COLO829 (cell line): ENCODE results near the gene MN1.

Experiments
- DNase-seq: peaks from one replicate; pipeline ENCODE4 v3.0.0; 2012; ENCODE audit warnings: low spot score

MN1 gene

DNA sequence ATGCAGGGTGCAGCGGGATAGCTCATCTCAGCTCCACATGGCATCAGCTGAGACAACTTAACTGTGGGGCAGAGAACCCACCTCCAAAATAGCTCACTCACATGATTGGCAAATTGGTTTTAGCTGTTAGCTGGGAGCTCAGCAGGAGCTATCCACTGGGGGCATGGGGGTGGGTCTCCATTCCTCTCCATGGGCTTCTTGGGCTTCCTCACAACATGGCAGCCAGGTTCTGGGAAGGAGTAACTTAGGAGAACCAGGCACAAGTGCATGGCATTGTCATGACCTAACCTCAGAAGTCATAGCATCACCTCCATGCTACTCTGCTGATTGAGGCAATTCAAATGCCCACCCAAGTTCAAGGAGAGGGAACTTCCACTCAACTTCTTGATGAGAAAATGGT, 85.5 kb downstream of the MN1 start:
- no peak for DNase-seq

DNA sequence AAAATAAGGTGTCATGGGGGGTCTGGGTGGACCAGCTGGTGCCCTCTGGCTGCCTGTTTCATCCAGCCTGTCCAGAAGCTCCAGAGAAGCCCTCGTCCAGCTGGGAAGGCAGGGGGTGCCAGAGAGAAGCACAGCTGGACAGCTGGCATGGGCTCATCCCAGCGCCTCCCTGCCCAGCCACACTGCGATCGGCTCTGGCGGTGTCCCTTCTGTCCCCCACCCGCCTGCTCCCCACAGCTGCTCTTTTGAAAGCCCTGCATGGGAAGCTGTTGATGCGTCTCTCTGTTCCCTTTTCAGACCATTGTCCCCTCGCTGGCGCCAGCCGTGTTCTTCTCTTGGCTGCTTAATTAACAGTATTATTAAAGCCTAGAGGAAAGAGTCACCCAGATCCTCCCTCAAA, 86.5 kb downstream of the MN1 start:
- DNase-seq, result no peak

DNA sequence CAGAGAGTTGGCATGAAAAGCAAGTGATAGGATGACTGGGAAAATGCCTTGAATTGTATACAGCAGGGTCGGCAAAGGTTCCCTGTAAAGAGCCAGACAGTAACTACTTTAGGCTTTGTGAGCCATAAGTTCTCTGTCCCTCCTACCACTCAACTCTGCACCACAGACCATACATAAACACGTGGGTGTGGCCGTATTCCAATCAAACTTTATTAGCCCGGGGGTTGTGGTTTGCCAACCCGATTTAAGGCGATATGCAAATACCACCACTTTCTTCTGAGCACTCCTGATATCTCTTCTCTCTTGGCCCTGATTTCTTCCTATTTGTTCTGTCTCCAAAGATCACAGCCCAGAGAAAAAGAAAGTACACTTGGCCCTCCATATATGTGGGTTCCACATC, 87.5 kb downstream of the MN1 start:
- no peak for DNase-seq

DNA sequence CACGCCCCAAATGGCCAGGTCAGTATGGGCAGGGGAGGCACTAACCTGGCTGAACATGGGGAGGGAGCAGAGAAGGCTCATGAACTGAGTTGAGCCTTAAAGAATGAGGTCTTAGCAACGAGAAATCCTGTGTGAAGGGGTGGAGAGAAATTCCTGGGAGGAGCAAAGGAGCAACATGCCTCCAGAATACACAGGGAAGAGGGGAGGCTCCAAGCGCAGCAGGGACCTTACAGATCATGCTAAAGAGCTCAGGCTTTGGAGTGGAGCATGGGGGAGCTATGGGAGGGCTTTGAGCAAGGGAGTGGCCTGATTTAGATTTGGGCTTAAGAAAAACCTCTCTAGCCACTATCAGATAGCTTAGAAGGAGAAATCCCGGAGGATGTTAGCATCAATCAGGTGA, 88.1 kb downstream of the MN1 start:
- no peak for DNase-seq

DNA sequence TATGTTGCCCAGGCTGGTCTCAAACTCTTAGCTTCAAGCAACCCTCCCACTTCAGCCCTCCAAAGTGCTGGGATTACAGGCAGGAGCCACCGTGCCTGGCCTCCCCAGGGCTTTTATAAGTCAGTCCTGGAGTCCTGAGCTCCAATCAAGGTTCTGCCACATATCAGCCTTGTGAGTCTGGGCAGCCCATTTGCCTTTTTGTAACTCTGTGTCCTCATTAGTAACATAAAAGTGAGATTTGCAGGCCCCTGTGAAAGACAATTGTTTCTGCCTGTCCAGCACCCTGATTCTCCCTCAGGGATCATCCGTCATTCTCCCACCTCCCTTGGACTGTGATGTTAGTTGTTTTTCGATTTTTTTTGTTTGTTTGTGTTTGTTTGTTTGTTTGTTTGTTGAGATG, 89.8 kb downstream of the MN1 start:
- no peak for DNase-seq

DNA sequence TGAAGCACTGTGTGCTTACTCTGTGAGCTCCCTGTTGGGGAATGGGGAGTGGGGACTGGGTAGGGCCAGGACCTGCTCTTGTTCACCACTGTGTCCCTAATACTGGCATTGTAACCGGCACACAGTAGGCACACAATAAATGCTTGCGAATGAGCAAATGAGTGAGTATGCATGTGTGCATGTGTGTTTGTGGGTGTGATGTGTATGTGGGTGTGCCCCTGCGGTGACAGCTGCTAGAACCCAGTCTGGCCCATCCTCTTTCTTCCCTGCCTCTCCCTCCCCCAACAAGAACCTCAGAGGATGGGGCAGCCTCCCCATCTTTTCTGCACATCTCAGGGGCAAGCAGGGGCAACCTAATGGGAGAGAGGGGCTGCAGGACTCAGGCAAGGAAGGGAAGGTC, 90.5 kb downstream of the MN1 start:
- DNase-seq, result no peak

DNA sequence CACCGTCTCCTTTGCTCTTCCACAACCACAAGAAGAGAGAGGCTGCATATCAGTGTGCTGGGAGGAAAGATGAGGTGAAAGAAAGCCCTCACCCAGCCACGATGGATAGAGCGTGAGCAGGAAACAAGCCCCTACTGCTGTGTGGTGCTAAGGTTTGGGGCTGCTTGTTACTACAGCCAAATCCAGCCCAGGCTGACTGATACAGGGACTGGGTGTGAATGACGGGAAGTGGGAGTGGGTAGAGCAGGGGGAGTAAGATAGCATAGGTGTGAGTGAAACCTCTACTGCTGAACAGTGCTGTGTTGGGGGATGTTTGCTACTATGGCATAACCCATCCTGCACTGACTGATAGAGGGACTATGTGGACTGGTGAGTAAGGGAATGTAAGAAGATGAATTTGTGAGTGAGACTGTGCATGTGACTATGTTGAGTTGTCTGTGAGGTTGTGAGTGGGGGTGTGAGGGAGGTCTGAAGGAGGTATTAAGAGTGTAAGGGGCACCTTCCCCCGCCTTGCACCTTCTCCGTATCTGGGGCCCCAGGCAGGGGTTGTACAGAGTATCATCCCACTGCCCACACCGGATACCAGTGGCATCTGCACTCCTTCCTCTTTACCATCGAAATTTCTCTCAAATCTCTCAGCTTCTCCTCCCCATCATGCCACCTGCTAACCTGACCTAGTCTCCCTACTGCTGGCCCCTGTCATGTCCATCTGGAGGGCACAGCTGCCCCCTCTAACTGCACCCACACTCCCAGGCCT, 91.5 kb downstream of the MN1 start:
- no peak for DNase-seq

DNA sequence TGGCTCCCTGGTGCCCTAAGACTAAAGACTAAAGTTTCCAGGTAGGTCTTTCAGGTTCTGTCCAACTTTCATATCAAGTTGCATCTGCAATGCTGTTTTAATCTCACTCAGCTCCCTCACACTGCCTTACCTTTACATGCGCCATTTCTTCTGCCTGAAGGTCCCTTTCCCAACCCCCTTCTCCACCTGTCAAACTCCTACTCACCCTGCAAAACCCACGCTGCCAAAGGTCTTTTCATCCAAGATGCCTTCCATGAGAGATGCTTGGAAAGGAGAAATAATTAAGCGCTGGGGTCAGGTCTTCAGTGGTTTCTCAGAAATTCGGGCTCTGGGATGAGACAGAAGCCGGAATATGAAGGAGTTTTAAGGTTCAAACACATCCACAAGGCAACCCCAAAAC, 95.1 kb downstream of the MN1 start:
- no peak for DNase-seq

DNA sequence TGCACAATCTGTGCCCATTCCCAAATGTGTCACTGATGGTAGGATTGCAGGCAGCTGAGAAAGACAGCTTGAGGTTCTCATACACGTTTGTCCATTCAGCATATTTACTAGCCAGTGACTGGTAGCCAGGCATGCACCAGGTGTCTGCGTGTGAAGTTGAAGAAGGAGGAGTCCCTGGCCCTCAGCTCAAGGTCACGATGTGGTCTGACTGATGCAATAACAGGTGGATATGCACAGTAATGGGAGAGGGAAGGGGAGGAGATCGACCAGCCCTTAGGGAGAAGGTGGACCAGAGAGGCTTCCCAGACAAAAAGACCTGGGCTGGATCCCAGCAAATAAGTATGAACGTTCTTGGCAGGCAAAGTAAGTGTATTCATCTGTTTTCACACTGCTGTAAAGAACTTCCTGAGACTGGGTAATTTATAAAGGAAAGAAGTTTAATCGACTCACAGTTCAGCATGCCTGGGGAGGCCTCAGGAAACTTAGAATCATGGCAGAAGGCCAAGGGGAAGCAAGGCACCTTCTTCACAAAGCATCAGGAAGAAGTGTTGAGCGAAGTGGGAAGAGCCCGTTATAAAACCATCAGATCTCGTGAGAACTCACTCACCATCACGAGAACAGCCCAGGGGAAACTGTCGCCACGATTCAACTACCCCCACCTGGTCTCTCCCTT, 96.0 kb downstream of the MN1 start:
- DNase-seq, result no peak

DNA sequence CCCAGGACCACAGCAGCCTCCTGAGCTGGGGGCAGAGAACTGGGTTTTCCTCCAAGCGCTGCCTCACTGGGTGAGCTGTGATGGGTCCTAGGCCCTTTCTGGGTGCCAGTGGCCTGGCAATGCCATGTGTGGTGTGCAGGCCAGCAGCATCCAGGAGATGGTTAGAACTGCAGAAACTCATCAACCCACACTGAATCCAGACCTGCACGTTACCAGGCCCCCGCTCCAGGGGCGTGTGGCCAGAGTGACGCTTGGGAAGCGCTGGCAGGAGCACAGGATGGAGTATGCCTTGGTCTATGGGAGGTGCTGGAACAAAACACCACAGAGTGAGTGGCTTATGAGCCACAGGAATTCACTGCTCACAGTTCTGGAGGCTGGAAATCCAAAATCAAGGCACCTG, 97.0 kb downstream of the MN1 start:
- no peak for DNase-seq

DNA sequence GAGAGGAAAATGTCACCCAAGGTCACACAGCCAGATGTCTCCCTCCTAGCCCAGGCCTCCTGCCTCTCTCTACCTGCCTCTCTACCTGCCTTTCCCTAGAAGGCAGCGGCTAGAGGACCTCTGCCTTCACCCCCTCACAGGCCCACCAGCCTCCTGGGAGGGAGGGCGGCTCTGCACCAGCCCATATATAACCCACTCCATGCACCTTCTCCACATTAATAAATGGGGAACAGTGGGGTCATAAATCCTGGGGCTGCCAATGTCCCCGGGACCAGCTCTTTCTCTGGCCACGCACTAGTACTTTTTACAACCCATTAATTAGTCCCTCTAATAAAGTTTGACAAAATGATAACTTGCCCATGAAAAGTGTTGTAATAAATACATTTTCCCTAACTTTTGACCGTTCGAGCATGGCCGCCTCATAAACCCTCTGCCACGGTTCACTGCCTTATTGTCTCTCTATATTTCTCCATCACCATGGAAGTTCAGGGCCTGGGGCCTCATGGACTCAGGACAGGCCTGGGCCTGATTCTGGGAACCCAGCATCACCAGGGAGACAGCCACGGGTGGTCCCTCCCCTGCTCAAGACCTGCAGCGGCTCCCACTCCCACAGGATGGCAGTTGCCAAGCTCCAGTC, 102.1 kb downstream of the MN1 start:
- no peak for DNase-seq

DNA sequence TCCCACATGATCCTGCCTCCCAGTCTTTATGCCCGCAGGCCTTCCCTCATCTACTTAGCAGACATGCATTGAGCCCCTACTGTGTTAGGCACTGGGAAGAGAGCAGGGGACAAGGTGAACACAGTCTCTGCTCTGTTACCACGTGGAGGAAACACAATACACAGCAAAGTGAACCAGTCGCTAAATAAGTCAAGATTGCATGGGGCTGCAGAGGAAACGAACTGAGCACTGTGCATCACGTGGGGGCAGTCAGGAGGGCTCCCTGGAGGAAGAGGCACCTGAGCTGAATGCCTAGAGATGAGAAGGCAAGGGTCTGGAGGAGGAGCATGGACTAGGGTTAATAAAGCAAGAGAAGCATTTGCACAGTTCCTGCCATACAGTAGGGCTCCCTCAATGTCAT, 102.7 kb downstream of the MN1 start:
- DNase-seq, result no peak
